Activated CD4-positive, CD25-positive, alpha-beta regulatory T cell treated with anti-CD3 and anti-CD28 coated beads, Interleukin-2, amount 50 U/mL, for 16 hours (primary cell): ENCODE measurements around the gene FARP1.

Source experiments
- DNase-seq: peaks from one replicate; pipeline ENCODE4 v3.0.0-alpha.2; 2020; ENCODE audit warnings: low read depth, low spot score

The FARP1 gene

GRCh38 chr13:98442391-98443230 is 299.7 kb downstream of the FARP1 start:
- DNase-seq = no peak

GRCh38 chr13:98443329-98443728 is 300.4 kb downstream of the FARP1 start:
- DNase-seq = no peak

- no peak for DNase-seq
Measured at GRCh38 chr13:98443800-98444325, 301.0 kb downstream of the FARP1 start.

DNA sequence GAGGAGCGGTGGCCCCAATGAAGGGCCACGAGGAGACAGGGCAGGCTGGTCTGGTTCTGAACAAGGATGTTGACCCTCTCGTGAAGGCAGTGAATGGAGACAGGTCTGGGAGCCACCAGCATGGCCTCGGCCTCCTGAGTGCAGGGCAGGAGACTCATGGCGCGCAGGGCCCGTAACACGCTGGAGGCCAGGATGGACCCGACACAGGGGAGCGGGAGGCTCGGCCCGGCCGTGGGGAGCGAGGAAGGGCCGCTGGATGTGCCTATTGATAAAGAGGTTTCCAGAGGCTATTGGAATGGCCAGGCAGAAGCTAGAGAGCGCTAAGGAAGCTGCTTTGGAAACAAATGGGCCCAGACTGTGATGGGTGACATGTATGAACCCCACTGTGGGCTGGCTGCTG is 301.5 kb downstream of the FARP1 start:
- no peak for DNase-seq

GRCh38 chr13:98445340-98446233 is 302.7 kb downstream of the FARP1 start:
- DNase-seq = peak; percentile 53

- DNase-seq = no peak
Measured at GRCh38 chr13:98446234-98446621, 303.3 kb downstream of the FARP1 start.

DNA sequence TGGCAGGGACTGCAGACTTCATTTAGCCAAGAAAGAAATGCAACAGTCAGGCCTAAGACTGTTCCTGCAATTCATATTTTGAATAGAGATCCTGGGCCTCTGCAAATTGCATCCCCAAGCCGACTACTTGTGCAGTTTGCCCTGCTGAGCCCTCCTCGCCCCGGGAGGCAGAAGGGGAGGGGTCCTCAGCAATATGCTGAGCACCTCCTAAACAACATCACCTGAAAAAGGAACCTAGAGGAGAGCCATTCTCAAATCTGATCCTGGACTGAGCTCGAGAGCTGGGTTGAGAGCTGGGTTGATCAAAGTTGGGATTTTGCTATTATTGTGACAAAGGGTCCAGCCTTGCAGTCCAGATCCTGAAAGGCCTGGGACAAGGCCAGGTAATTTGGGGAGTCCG is 304.2 kb downstream of the FARP1 start:
- no peak for DNase-seq

DNA sequence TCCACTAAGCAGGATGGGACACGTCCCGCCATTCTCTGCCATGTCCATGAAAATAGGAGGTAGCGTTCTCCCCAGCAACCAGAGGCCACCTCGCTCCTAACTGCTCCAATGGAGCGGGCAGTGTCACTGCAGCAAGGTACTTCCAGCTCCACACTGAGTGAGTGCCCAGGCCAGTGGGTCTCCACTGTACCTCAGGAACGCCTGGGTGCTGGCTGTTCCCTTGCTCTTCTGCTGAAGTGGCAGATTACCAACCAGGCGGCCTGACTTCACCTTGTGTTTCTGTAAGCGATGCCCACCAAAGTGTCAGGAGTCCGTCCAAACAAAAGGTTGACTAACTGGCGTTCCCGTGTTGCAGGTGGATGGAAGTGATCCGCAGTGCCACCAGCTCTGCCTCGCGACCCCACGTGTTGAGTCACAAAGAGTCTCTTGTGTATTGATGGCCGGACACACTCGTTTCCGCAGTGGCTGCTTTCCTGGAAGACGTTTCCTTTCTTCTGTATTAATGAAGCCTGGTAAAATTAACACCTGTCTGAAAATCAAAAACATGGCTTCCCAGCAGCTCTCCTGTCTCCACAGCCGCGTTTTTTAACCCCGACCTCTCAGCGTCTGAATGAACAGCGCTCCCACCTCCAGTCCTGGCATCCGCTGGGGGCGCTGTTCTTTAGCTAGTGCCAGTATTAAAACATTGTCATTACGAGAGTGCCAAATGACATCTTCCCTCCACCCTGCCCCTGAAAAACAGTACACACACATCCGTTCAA is 305.2 kb downstream of the FARP1 start:
- no peak for DNase-seq

- DNase-seq = no peak
Measured at GRCh38 chr13:98448642-98448928, 305.7 kb downstream of the FARP1 start.

DNA sequence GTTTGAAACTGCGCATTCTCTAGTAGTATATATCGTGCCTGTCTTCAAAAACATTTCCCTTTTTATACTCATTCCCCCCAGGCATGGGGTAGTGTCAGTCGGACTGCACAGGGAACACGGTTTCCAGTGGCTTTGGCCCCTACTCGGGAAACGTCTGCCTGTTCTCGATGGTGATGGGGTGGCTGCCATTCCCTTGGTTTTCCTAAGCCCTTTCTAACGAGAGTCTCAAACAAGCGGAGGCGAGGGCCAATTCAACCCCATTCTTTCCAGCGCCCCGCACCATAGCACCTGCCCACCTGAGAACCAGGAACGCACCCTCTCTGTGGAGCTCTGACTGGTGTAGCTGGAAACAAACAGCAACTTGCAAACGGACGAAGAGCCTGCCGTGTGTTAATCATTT is 306.4 kb downstream of the FARP1 start:
- DNase-seq = no peak

DNA sequence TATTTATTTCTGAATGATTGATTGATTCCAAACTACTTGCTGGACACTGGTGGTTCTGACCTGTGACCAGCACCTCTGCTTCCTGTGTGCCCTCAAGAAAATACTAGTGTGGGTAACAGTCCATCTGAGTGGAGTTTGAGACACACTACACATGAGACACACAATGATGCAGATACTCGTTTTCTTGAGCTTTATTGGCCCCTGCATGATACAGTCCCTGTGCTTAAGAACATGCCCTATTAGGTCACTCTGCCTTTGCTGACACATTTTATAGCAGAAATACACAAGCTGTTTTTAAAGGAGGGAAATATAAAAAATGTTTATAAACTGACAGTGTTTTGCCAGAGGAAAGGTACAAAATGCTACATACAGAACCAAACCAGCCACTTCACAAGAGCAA is 307.1 kb downstream of the FARP1 start:
- no peak for DNase-seq

DNA sequence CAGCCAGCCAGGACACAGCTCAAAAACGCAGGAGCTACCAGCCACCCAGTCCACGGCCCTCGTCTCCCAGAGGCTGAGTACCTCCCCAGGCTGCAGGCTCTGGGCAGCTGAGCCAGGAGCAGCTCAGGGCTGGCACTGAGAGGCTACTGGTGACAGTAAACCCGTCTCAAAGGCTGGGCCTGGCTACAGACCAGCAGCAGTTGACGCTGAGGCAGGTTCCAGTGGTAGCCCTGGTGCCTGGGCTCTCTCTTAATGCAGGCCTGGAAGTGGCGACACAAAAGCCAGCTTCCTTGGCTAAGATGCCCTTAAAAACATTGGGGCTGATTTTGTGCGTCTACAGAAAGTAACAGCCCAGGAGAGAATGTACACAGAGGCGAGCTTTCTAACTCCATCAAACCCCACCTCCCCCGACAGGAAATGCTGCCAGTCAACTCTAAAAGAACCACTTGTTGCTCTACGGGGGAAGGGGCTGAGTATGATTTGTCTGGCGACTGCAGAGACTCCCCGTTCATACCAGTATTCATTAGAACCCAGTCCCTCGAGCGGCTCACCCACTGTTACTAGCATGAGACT is 307.7 kb downstream of the FARP1 start:
- no peak for DNase-seq

GRCh38 chr13:98451676-98452470 is 309.0 kb downstream of the FARP1 start:
- no peak for DNase-seq

- no peak for DNase-seq
Measured at GRCh38 chr13:98452851-98453843, 310.3 kb downstream of the FARP1 start.

GRCh38 chr13:98454389-98454881 is 311.5 kb downstream of the FARP1 start:
- no peak for DNase-seq

GRCh38 chr13:98456413-98456845 is 313.5 kb downstream of the FARP1 start:
- DNase-seq = no peak

- DNase-seq = no peak
Measured at GRCh38 chr13:98457053-98457452, 314.2 kb downstream of the FARP1 start.

DNA sequence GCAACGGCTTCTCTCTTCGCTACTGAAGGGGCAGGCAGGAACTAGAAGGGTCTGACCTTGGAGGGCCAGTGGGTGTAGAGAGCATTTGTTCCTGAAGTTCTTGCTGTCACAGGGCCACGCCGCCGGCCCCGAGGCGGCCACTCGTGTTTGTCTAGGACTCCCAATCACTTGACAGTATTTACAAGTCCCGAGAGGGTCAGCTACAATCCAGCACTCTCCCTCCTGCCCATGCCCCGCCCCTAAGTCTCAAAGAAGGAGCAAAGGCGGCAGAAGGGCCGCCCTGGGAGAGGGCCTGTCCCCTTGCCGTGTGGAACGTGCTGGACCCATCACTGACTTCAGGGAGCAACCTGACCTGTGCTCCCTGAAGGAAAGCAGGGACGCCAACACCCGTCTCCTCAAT is 315.5 kb downstream of the FARP1 start:
- DNase-seq = no peak

GRCh38 chr13:98459171-98459681 is 316.3 kb downstream of the FARP1 start:
- DNase-seq = no peak
